ENCODE results near the gene AIRE. TPM values are rescaled to one million over a fixed set of nuclear protein-coding genes. Genes with fewer than 3 reads are reported as not detected.
"Not testable (repeated sequence)": the region's sequence is repeated elsewhere in the genome, so short reads cannot be mapped to it uniquely, and the experiment has no call there.

Gene AIRE
- not detected in 2 replicates for total RNA-seq
- long read RNA-seq: 0 reads

DNA sequence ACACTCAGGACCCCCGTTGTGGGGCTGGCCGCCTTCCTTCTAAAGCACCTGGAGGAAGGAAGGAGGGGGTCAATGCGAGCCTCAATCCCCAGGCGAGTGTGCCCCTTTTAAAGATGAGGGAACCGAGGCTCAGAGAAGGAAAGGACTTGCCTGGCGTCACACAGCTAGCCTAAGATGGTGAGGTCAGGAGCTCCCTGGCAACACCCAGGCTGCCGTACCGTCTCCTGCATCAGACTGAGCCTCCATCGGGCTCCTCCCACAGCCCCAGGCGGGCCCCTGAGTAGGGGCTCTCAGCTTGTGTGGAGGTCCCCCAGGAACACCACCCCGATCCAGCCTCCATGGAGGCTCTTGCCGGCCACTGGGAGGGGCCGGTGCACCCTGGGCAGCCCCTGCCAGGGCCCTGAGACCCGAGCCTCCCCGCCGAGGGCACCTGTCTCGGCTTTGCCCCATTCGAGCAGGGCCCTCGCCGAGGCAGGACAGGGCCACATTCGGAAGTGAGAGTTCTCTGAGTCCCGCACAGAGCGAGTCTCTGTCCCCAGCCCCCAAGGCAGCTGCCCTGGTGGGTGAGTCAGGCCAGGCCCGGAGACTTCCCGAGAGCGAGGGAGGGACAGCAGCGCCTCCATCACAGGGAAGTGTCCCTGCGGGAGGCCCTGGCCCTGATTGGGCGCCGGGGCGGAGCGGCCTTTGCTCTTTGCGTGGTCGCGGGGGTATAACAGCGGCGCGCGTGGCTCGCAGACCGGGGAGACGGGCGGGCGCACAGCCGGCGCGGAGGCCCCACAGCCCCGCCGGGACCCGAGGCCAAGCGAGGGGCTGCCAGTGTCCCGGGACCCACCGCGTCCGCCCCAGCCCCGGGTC lies at the start of gene AIRE:
Gene AIRE (plus strand): TSS at position 739 of the 855 bp plus-strand sequence. CDS start 131 bp downstream, outside the sequence.
- no peak within 1 kb of the TSS for H3K27ac Mint-ChIP-seq
- TF ChIP-seq, protein P1, sequence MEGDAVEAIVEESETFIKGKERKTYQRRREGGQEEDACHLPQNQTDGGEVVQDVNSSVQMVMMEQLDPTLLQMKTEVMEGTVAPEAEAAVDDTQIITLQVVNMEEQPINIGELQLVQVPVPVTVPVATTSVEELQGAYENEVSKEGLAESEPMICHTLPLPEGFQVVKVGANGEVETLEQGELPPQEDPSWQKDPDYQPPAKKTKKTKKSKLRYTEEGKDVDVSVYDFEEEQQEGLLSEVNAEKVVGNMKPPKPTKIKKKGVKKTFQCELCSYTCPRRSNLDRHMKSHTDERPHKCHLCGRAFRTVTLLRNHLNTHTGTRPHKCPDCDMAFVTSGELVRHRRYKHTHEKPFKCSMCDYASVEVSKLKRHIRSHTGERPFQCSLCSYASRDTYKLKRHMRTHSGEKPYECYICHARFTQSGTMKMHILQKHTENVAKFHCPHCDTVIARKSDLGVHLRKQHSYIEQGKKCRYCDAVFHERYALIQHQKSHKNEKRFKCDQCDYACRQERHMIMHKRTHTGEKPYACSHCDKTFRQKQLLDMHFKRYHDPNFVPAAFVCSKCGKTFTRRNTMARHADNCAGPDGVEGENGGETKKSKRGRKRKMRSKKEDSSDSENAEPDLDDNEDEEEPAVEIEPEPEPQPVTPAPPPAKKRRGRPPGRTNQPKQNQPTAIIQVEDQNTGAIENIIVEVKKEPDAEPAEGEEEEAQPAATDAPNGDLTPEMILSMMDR (IDR thresholded peaks at IDR 0.05; ENCODE audit: unreplicated experiment): no peak
- H3K4me1 Mint-ChIP-seq (ENCODE audit: low read depth): peaks cover 12% of the 10 kb centered on the region
- DNase-seq (ENCODE audit: low spot score, unreplicated experiment): no peak
- H3K27me3 Mint-ChIP-seq: peaks cover 24% of the 10 kb centered on the region
- no peaks in the 10 kb centered on the region for H3K36me3 Mint-ChIP-seq (ENCODE audit: insufficient read depth)
- H3K4me3 Mint-ChIP-seq (ENCODE audit: low read depth): no peak within 1 kb of the TSS
- H3K9me3 Mint-ChIP-seq (ENCODE audit: low read depth): no peaks in the 10 kb centered on the region

DNA sequence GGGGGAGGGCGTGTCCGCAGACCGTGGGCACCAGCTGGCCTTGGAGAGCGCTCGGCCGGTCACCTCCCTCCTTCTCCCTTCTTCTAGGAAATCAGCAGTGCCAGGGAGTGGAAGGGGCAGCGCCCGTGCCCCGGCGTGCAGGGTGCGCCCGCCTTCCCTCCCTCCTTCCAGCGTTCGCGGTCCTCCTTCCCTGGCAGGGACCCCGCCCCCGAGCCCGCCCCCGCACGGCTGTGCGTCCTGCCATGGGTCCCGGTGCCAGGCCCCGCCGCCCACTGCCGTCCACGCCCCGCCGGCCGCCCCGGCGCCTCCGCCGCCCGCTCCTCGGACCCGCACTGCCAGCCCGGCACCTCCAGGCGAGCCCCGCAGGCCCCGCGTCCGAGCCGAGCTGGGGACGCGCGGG lies 45.3 kb upstream of the AIRE start:
- H3K36me3 Mint-ChIP-seq (ENCODE audit: insufficient read depth); H3K27me3 Mint-ChIP-seq; H3K27ac Mint-ChIP-seq; H3K4me3 Mint-ChIP-seq (ENCODE audit: low read depth); H3K9me3 Mint-ChIP-seq (ENCODE audit: low read depth); DNase-seq (ENCODE audit: low spot score, unreplicated experiment); H3K4me1 Mint-ChIP-seq (ENCODE audit: low read depth): not testable (repeated sequence)

DNA sequence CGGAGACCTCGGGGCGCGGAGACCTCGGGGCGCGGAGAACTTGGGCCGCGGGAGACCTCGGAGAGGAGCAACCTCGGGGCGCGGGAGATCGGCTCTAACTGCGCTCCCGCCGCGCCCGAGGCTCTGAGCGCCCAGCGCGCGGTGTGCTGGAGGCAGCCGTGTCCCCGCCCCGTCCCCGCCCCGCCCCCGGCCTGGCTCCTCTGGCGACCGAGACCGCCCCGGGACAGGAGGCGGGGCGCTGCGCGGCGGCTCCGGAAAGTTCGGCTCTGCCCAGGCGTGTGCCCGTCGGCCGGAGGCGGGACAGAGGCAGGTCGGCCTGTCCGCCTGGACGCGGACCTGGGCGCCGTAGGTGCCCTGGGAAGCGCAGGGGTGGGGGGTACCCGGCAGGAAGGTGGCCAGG lies 44.8 kb upstream of the AIRE start, which contains the start of gene ICOSLG:
Gene ICOSLG (minus strand): TSS at position 102 of the 400 bp plus-strand sequence. CDS start 126 bp downstream, outside the sequence.
- H3K27ac Mint-ChIP-seq; DNase-seq (ENCODE audit: low spot score, unreplicated experiment); H3K36me3 Mint-ChIP-seq (ENCODE audit: insufficient read depth); H3K27me3 Mint-ChIP-seq; H3K4me3 Mint-ChIP-seq (ENCODE audit: low read depth); H3K9me3 Mint-ChIP-seq (ENCODE audit: low read depth); H3K4me1 Mint-ChIP-seq (ENCODE audit: low read depth): not testable (repeated sequence)

DNA sequence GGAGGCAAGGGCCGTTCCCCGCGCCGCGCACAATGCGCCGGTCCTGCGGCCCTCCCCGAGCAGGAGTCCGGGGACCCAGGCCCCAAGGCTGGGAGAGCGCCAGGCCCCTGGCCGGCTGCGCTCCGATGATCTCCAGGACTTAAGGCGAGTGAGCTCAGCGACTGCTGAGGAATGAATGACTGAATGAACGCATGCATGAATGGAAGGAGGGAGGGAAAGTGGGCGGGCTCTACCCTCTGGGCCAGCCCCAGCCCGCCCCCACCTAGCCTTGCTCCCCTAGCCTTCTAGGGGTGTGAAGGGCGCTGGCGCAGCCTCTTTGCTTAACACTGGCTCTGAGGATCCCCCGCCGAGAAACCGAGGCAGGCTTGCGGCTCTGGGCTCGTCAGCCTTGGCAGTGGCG lies 44.4 kb upstream of the AIRE start:
- not testable (repeated sequence) for H3K27ac Mint-ChIP-seq; DNase-seq (ENCODE audit: low spot score, unreplicated experiment); H3K4me1 Mint-ChIP-seq (ENCODE audit: low read depth); H3K9me3 Mint-ChIP-seq (ENCODE audit: low read depth); H3K36me3 Mint-ChIP-seq (ENCODE audit: insufficient read depth); H3K4me3 Mint-ChIP-seq (ENCODE audit: low read depth); H3K27me3 Mint-ChIP-seq

DNA sequence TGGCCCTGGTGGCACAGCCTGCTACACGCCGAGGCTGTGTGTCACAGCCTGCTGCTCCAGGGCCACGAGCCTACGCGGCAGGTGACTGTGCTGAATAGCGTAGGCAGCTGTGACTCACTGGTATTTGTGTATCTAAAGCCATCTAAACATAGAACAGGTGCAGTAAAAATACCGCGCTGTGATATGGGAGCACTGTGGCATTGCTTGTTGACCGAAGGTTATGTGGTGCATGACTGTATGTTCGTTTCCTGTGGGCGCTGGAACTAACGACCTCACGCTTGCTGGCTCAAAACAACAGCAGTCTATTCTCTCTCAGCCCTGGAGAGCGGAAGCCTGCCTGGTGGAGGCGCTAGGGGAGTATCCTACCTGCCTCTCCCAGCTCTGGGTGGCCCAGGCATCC lies 41.7 kb upstream of the AIRE start:
- H3K27me3 Mint-ChIP-seq: not testable (repeated sequence)

DNA sequence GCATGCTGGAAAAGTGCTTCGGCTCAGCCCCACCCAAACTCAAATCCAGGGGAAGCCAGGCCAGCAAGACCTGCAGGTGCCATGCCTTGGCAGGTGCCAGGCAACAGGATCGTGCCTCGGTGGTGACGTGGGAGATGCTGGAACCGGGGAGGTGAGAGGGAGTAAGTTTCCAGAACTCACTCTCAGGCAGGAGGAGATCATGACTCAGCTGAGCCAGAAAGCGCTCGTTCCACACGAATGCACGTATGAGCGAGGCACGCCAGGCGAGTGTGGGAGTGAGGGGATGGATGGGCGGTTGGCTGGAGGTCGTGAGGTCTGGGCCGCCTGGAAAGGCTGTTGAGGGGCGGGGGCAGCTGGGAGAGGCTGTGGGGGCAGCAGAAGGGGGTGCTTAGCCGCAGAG lies 37.8 kb upstream of the AIRE start:
- not testable (repeated sequence) for H3K27me3 Mint-ChIP-seq; H3K4me1 Mint-ChIP-seq (ENCODE audit: low read depth); H3K4me3 Mint-ChIP-seq (ENCODE audit: low read depth); H3K9me3 Mint-ChIP-seq (ENCODE audit: low read depth); H3K36me3 Mint-ChIP-seq (ENCODE audit: insufficient read depth); H3K27ac Mint-ChIP-seq; DNase-seq (ENCODE audit: low spot score, unreplicated experiment)

More for the DNA sequence above, 41.7 kb upstream of the AIRE start:
- not testable (repeated sequence) for H3K4me3 Mint-ChIP-seq (ENCODE audit: low read depth); H3K4me1 Mint-ChIP-seq (ENCODE audit: low read depth); DNase-seq (ENCODE audit: low spot score, unreplicated experiment); H3K36me3 Mint-ChIP-seq (ENCODE audit: insufficient read depth); H3K9me3 Mint-ChIP-seq (ENCODE audit: low read depth); H3K27ac Mint-ChIP-seq

DNA sequence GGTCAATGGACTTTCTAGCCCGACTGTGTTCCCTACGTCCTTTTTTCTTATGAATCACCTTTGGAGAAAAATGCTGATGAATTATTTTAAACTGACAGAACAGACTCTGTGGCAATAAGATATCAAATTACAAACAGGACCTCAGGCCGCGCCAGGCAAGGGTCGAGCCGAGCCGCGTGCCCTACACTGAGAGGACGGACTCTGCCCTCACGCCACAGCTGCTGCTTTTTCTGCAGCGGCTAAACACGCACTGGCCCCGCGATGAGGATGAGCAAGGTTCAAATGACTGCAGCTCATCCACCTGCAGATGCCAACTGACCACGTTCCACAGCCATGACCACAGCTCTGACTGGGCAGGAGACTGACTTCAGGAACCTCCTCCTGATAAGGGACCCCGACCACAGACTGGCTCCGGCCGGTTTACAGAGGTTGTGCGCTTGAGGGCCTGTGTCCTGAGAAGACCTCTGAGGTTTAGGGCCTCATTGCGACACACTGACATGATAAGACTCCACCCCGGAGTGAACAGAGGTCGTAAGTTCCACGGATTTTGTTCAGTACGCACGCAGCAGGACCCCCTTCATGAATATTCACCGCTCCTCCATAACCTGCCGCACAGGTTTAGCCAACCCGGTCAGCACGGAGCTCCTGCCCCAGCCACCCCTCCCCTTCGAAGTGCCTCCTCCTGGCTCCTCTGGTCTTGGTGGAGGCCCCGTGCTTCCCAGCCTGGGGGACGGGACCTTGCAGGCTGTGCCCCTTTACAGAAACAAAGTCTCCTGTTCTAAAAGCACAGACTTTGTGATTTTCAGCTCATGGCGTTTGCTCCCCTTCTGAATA lies 36.3 kb upstream of the AIRE start:
- not testable (repeated sequence) for H3K36me3 Mint-ChIP-seq (ENCODE audit: insufficient read depth); DNase-seq (ENCODE audit: low spot score, unreplicated experiment); H3K9me3 Mint-ChIP-seq (ENCODE audit: low read depth); H3K4me3 Mint-ChIP-seq (ENCODE audit: low read depth); H3K27me3 Mint-ChIP-seq; H3K27ac Mint-ChIP-seq; H3K4me1 Mint-ChIP-seq (ENCODE audit: low read depth)

All from progenitor cell of endocrine pancreas (in vitro differentiated cells).